Endothelial cell of umbilical vein (primary cell): ENCODE data around the gene MID1.

Experiments
- CTCF ChIP-seq, 2 donors: IDR thresholded peaks; 1 replicate in 1 of 2; 2 replicates in 1 of 2; pipeline ENCODE4 v1.5.1; 2011; ENCODE audit warnings: low read length in 2 of 2, mild to moderate bottlenecking in 2 of 2, moderate library complexity in 2 of 2, control low read depth in 1 of 2, inconsistent platforms in 1 of 2, low read depth in 1 of 2; ENCODE audit not compliant: insufficient read depth in 1 of 2; ENCODE audit errors: extremely low read depth in 1 of 2
- EZH2 ChIP-seq: IDR thresholded peaks from 2 replicates; pipeline ENCODE4 v1.6.1; 2012; ENCODE audit warnings: borderline replicate concordance, low read depth, mild to moderate bottlenecking, moderate library complexity, low read length, inconsistent platforms; ENCODE audit not compliant: severe bottlenecking
- MAX ChIP-seq: IDR thresholded peaks from 2 replicates; pipeline ENCODE4 v1.6.1; 2011; ENCODE audit not compliant: insufficient read depth, insufficient read length
- POLR2AphosphoS5 ChIP-seq: IDR thresholded peaks from 2 replicates; pipeline ENCODE4 v1.6.1; 2012; ENCODE audit warnings: low read depth, mild to moderate bottlenecking, control low read depth, low read length, moderate library complexity; ENCODE audit not compliant: insufficient read depth

GRCh38 chrX:10441464-10441863 is 178.9 kb downstream of the MID1 start:
- TF ChIP-seq POLR2AphosphoS5 (no peak), CTCF (IDR thresholded peaks at IDR 0.05; ENCODE audit: extremely low read depth in 1 of 2, insufficient read depth in 1 of 2, low read depth in 1 of 2, low read length in 2 of 2) (no peak), EZH2 (no peak), MAX (no peak)
